ENCODE data around the gene HSF4. TPM values are rescaled to one million over a fixed set of nuclear protein-coding genes. Genes with fewer than 3 reads are reported as not detected.

HSF4 gene
- total RNA-seq, 1 experiment from 2014 or later: 1.2 TPM

DNA sequence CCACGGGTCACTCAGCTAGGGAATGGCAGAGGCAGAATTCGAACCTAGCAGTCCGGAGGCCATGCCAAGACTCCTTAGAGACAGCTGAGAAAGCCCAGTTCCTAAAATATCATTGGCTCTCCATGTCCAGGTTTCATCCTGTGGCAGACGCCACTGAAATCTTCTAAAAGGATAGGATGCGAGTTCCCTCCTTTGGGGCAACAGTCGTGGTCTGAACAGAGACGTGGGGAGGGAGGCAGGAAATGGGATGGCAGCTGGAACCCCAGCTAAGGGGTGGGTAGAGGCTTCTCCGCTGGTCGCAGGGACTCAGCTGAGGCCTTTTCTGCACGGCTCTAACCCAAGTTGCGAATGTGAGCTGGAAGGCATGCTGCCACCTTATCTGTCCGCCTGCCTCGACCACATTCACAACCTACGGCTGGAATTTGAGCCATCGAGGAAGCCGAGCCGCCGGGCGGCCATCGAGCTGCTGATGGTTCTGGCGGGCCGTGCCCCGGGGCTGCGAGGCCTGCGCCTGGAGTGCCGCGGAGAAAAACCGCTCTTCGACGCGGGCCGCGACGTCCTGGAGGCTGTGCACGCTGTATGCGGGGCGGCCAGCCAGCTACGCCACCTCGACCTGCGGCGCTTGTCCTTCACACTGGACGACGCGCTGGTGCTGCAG, 1.9 kb upstream of the HSF4 start:
- no peak overlapping the region for H2AFZ ChIP-seq (ENCODE audit: low read length)
- no peak overlapping the region for H2AK5ac ChIP-seq (ENCODE audit: insufficient read length, low read length)
- no peaks in the 10 kb centered on the region for H3K79me2 ChIP-seq (ENCODE audit: insufficient read depth, low read length)
- H3K4ac ChIP-seq (ENCODE audit: low read depth, low read length): no peak overlapping the region
- no peak overlapping the region for H4K5ac ChIP-seq (ENCODE audit: insufficient read length, low read depth, low read length)
- H3K23ac ChIP-seq (ENCODE audit: insufficient read length, low read depth, low read length): no peak overlapping the region
- peaks cover 2 to 3% of the 10 kb centered on the region in 2 experiments; a peak in 2 of 5 replicates for H3K9me3 Mint-ChIP-seq
- peaks cover 95% of the 10 kb centered on the region for H3K27me3 ChIP-seq (ENCODE audit: insufficient read depth, low read length)
- peak overlapping the region; percentile 20 for H3K4me2 ChIP-seq (ENCODE audit: insufficient read depth, insufficient read length, low read length)
- no peak overlapping the region for H2BK20ac ChIP-seq (ENCODE audit: low read depth, low read length, poor library complexity, severe bottlenecking)
- H3T11ph ChIP-seq (ENCODE audit: low read length): no peak overlapping the region
- no peaks in the 10 kb centered on the region for H3K4me1 ChIP-seq (ENCODE audit: insufficient read depth, low read length)
- no peak overlapping the region for H2BK120ac ChIP-seq (ENCODE audit: low read depth, low read length, poor library complexity, severe bottlenecking)
- peak overlapping the region in 1 of 2 experiments; percentile 68; a peak in 3 of 5 replicates for H3K4me3 Mint-ChIP-seq
- no peak overlapping the region for H2BK12ac ChIP-seq (ENCODE audit: insufficient read length, low read depth, low read length)
- no peak overlapping the region for H3K27ac Mint-ChIP-seq
- H3K14ac ChIP-seq (ENCODE audit: insufficient read depth, low read length): no peak overlapping the region
- no peak overlapping the region for H3K9ac ChIP-seq (ENCODE audit: extremely low read depth, insufficient read length, low read length)
- H2BK15ac ChIP-seq (ENCODE audit: low read depth, low read length): no peak overlapping the region
- no peaks in the 10 kb centered on the region; a peak in 1 of 7 replicates for H3K36me3 Mint-ChIP-seq (ENCODE audit: insufficient read depth in 1 of 3, low read depth in 3 of 3)
- H3K56ac ChIP-seq (ENCODE audit: insufficient read length, low read depth, low read length): no peak overlapping the region
- TF ChIP-seq CTCF (conservative IDR thresholded peaks at IDR 0.05): no peak
- no peaks in the 10 kb centered on the region for H3K9me3 ChIP-seq (ENCODE audit: control insufficient read depth, low read depth, low read length)
- no CpG with 5 or more reads among the region's 44 CpGs for WGBS (ENCODE audit: extremely low coverage, insufficient read length, low lambda C conversion rate)
- peaks cover 99% of the 10 kb centered on the region for H3K27me3 Mint-ChIP-seq (ENCODE audit: low read depth)
- peaks cover 9 to 42% of the 10 kb centered on the region in 2 experiments for H3K4me1 Mint-ChIP-seq
- no peak overlapping the region for H4K8ac ChIP-seq (replicated peaks; ENCODE audit: insufficient read length, low read depth, low read length)
- no peaks in the 10 kb centered on the region for H4K20me1 ChIP-seq (ENCODE audit: control insufficient read depth, insufficient read depth, insufficient read length)
- H2BK5ac ChIP-seq (ENCODE audit: insufficient read length, low read length): no peak overlapping the region
- H3K23me2 ChIP-seq (ENCODE audit: insufficient read length, low read depth, low read length, poor library complexity, severe bottlenecking): peaks cover 14% of the 10 kb centered on the region
- H4K91ac ChIP-seq (ENCODE audit: insufficient read length, low read depth, low read length): no peak overlapping the region
- H3K27ac ChIP-seq (ENCODE audit: insufficient read length, low read depth, low read length): no peak overlapping the region
- no peak overlapping the region for H3K18ac ChIP-seq (ENCODE audit: insufficient read length, low read depth, low read length)
- DNase-seq: no peak
- H3K79me1 ChIP-seq (ENCODE audit: insufficient read depth, low read depth, low read length, poor library complexity, severe bottlenecking): no peaks in the 10 kb centered on the region

Data from H9 (cell line).